Mammary epithelial cell (primary cell): ENCODE results near the gene TRIM67.

Source experiments
- CTCF ChIP-seq, 2 donors: IDR thresholded peaks in 1 of 2; conservative IDR thresholded peaks in 1 of 2; 2 replicates each; pipeline ENCODE4 v1.5.1; 2011 to 2012; ENCODE audit warnings: inconsistent platforms in 2 of 2, low read length in 2 of 2, mild to moderate bottlenecking in 2 of 2, control low read depth in 1 of 2, low read depth in 1 of 2; ENCODE audit not compliant: insufficient read depth in 1 of 2; ENCODE audit errors: extremely low read depth in 1 of 2
- EZH2 ChIP-seq: IDR thresholded peaks from 2 replicates; pipeline ENCODE4 v1.6.1; 2012; ENCODE audit warnings: low read length, inconsistent platforms, borderline replicate concordance

GRCh38 chr1:231216498-231216897 lies 54.6 kb downstream of the TRIM67 start:
- no peak for TF ChIP-seq CTCF (conservative IDR thresholded peaks at IDR 0.05 in 1 of 2, IDR thresholded peaks at IDR 0.05 in 1 of 2; ENCODE audit: extremely low read depth in 1 of 2, insufficient read depth in 1 of 2, low read depth in 1 of 2, low read length in 2 of 2)
- TF ChIP-seq EZH2, result no peak
